ENCODE measurements around the gene ATXN3. TPM values are rescaled to one million over a fixed set of nuclear protein-coding genes. Genes with fewer than 3 reads are reported as not detected.

The ATXN3 gene
- total and polyA plus RNA-seq, 2 of the 13 experiments (the other 11 are each of a cell fraction or from before 2014, with no cell fraction given), result 14.9 to 17.3 TPM

DNA sequence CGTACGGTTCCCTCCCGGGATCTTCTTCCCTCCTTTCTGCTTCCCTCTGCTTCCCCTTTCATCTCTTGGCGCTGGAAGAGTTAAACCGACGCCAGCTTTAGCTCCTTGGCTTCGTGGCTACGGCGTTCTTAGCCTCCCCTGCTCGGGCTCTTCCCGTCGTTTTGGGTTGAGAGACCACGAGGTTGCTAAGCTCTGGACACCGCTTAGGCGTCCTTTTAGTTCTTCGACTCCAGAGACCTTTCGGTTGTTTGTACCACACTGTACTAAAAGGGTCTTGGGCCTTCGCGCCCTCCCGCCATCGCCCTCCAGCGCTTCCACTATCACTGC, 15.9 kb upstream of the ATXN3 start:
- Histone ChIP-seq H3K79me2 (ENCODE audit: insufficient read depth, low read length) (peaks cover 24% of the 10 kb centered on the region), H3K27me3 (ENCODE audit: control insufficient read depth in 1 of 2, insufficient read depth in 2 of 2, low read length in 2 of 2) (no peaks in the 10 kb centered on the region; a peak in 1 of 5 replicates), H3K9me3 (ENCODE audit: low read length) (no peaks in the 10 kb centered on the region), H4K20me1 (ENCODE audit: insufficient read depth, low read length) (no peaks in the 10 kb centered on the region), H3K4me3 (replicated peaks in 1 of 3; ENCODE audit: insufficient read depth in 1 of 3, low read depth in 2 of 3, low read length in 3 of 3) (peak overlapping the region; percentile 89 to 97 (median 90)), H3K27ac (ENCODE audit: extremely low read length, insufficient read depth, low read length) (peak overlapping the region; percentile 94), H3K4me1 (ENCODE audit: insufficient read depth, low read length) (peaks cover 37% of the 10 kb centered on the region), H3K36me3 (replicated peaks in 1 of 2; ENCODE audit: control insufficient read depth in 1 of 2, insufficient read depth in 2 of 2, low read length in 2 of 2) (peaks cover 0 to 3% of the 10 kb centered on the region in 2 experiments; a peak in 3 of 5 replicates), H3K4me2 (ENCODE audit: low read depth, low read length) (peak overlapping the region; percentile 88), H3K9ac (ENCODE audit: insufficient read depth, low read depth, low read length) (peak overlapping the region; percentile 100), H2AFZ (ENCODE audit: low read length) (no peak overlapping the region)
- peak; percentile 44 for ATAC-seq
- POLR2A ChIA-PET, result interaction anchor here (0.9 to 3.9 kb wide), 7 partner anchors 10 to 31 kb away, joined by 3 to 93 read pairs (median 6); partner anchors contain the start of gene ATXN3
- in situ Hi-C loops (cut with HindIII; ENCODE audit: extremely low pct_ligation_motif_present, low pct_unique_long_range_greater_than_20kb), result no loop called here
- peak; percentile 18 for DNase-seq (ENCODE audit: low spot score)
- under 1% methylated on average over 20 of the region's 22 CpGs for WGBS (ENCODE audit: low lambda C conversion rate)
- TSS peak; percentile 70 for BruUV-seq (replicated peaks)
- intact Hi-C loops (cut with micrococcal nuclease; ENCODE audit: unreplicated experiment), result no loop called here
- CTCF ChIA-PET (ENCODE audit: low intra/inter-chr PET ratio, low total read pairs), result no interaction called here
- FAIRE-seq, result no peak
- TF ChIP-seq AGO2 (optimal IDR thresholded peaks at IDR 0.05; ENCODE audit: low read depth, low read length) (peak; percentile 4), ZNF652 (CRISPR knock-in tag; IDR thresholded peaks at IDR 0.05; ENCODE audit: borderline replicate concordance, low read depth) (peak; percentile 91), SIX4 (CRISPR knock-in tag; IDR thresholded peaks at IDR 0.05) (no peak), NCOA1 (CRISPR knock-in tag; IDR thresholded peaks at IDR 0.05) (0 out of 2 replicates have a peak, but pooled peaks have one; percentile 1), ZFP90 (CRISPR knock-in tag; IDR thresholded peaks at IDR 0.05; ENCODE audit: borderline replicate concordance) (0 out of 2 replicates have a peak, but pooled peaks have one; percentile 2), ZBTB7B (CRISPR knock-in tag; IDR thresholded peaks at IDR 0.05) (no peak), ZNF773 (CRISPR knock-in tag; IDR thresholded peaks at IDR 0.05; ENCODE audit: borderline replicate concordance) (0 out of 2 replicates have a peak, but pooled peaks have one; percentile 4), ZNF792 (CRISPR knock-in tag; IDR thresholded peaks at IDR 0.05) (0 out of 2 replicates have a peak, but pooled peaks have one; percentile 1), ZSCAN20 (CRISPR knock-in tag; IDR thresholded peaks at IDR 0.05; ENCODE audit: borderline replicate concordance) (0 out of 2 replicates have a peak, but pooled peaks have one; percentile 6), KLF6 (CRISPR knock-in tag; IDR thresholded peaks at IDR 0.05) (0 out of 2 replicates have a peak, but pooled peaks have one; percentile 2), SMAD9 (CRISPR knock-in tag; IDR thresholded peaks at IDR 0.05) (0 out of 2 replicates have a peak, but pooled peaks have one; percentile 0), CBFB (CRISPR knock-in tag; IDR thresholded peaks at IDR 0.05) (no peak), ZIK1 (CRISPR knock-in tag; IDR thresholded peaks at IDR 0.05; ENCODE audit: borderline replicate concordance, low read depth) (no peak)
- TF ChIP-seq, protein P1, sequence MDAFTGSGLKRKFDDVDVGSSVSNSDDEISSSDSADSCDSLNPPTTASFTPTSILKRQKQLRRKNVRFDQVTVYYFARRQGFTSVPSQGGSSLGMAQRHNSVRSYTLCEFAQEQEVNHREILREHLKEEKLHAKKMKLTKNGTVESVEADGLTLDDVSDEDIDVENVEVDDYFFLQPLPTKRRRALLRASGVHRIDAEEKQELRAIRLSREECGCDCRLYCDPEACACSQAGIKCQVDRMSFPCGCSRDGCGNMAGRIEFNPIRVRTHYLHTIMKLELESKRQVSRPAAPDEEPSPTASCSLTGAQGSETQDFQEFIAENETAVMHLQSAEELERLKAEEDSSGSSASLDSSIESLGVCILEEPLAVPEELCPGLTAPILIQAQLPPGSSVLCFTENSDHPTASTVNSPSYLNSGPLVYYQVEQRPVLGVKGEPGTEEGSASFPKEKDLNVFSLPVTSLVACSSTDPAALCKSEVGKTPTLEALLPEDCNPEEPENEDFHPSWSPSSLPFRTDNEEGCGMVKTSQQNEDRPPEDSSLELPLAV (CRISPR knock-in tag; conservative IDR thresholded peaks at IDR 0.05; ENCODE audit: low read depth), result no peak
- TF ChIP-seq, protein P2, sequence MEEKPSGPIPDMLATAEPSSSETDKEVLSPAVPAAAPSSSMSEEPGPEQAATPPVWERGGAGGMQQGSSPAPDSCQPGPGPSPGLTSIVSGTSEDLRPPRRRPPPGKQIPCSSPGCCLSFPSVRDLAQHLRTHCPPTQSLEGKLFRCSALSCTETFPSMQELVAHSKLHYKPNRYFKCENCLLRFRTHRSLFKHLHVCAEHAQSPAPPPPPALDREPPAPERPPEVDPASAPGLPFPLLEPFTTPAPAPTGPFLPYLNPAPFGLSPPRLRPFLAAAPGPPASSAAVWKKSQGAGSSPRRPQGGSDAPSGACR (CRISPR knock-in tag; IDR thresholded peaks at IDR 0.05), result 0 out of 2 replicates have a peak, but pooled peaks have one; percentile 21
- TF ChIP-seq, protein P3, sequence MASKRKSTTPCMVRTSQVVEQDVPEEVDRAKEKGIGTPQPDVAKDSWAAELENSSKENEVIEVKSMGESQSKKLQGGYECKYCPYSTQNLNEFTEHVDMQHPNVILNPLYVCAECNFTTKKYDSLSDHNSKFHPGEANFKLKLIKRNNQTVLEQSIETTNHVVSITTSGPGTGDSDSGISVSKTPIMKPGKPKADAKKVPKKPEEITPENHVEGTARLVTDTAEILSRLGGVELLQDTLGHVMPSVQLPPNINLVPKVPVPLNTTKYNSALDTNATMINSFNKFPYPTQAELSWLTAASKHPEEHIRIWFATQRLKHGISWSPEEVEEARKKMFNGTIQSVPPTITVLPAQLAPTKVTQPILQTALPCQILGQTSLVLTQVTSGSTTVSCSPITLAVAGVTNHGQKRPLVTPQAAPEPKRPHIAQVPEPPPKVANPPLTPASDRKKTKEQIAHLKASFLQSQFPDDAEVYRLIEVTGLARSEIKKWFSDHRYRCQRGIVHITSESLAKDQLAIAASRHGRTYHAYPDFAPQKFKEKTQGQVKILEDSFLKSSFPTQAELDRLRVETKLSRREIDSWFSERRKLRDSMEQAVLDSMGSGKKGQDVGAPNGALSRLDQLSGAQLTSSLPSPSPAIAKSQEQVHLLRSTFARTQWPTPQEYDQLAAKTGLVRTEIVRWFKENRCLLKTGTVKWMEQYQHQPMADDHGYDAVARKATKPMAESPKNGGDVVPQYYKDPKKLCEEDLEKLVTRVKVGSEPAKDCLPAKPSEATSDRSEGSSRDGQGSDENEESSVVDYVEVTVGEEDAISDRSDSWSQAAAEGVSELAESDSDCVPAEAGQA (IDR thresholded peaks at IDR 0.05; ENCODE audit: low read depth), result no peak
- TF ChIP-seq, protein P3 (CRISPR knock-in tag; IDR thresholded peaks at IDR 0.05; ENCODE audit: borderline replicate concordance), result 0 out of 2 replicates have a peak, but pooled peaks have one; percentile 21

All from HepG2 (cell line).